ENCODE measurements around the gene CLDND1. TPM values are rescaled to one million over a fixed set of nuclear protein-coding genes. Genes with fewer than 3 reads are reported as not detected.

CLDND1 gene
- total and polyA plus RNA-seq, 10 of the 15 experiments (the other 5 are each of a cell fraction or from before 2014, with no cell fraction given), result 97.8 to 225 (median 152) TPM

DNA sequence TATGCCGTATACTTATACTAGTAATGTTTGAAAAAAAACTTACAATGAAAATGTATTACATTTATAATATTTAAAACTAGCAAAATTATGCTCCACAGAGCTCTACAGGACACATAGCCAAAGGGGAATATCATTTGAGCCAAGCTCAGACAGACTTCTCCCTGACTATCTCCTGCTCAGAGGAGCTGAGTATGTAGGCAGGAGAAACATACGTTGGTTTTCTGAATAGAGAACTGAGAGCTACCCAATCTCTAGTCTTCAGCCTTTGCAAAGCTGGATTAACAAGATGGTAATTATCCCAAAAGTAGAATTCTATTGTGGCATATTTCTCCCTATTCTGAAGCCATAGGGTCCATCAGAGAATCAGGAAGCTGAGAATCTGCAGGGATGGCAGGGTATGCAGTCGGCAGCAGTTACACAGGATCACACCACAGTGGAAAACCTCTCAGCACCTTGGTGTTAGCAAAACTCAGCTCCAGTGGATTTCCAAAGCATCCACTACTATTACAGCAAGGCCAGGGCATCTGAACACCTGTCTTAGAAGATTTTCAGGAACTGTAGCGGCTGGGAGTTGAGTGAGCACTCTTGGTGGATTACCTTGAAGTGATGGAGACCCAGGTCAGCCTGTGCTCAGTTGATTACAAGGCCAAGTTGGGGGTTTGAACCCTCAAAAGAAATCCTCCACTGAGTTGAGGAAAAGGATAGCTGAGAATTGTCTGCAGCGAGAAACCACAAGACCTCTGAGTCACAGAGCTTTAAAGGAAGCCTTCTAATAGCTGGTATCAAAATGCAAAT is 39.2 kb upstream of the CLDND1 start:
- H3K27ac ChIP-seq (ENCODE audit: control insufficient read depth, insufficient read depth), result peak overlapping the region; percentile 100
- H3K79me2 ChIP-seq (ENCODE audit: control insufficient read depth, insufficient read depth, low read length), result peaks cover 93% of the 10 kb centered on the region
- ChIA-PET SMC1A (ENCODE audit: uncharacterized antibody, unreplicated experiment) (interaction anchor here (0.6 to 23.6 kb wide), 16 partner anchors 8 to 172 kb away, joined by 3 to 603 read pairs (median 3); partner anchors contain the start of genes CLDND1 and GPR15), RAD21 (ENCODE audit: unreplicated experiment) (interaction anchor here (0.6 to 20.2 kb wide), 14 partner anchors 9 to 186 kb away, joined by 3 to 511 read pairs (median 6); partner anchors contain the start of genes CLDND1, CPOX and GPR15), POLR2A (interaction anchor here (1.0 to 23.2 kb wide), 8 partner anchors 9 to 36 kb away, joined by 3 to 350 read pairs (median 5); partner anchors contain the start of gene GPR15), CTCF (interaction anchor here (0.8 to 3.2 kb wide), 11 partner anchors 9 to 39 kb away, joined by 3 to 24 read pairs (median 5); partner anchors contain the start of genes CLDND1 and GPR15)
- peak overlapping the region; percentile 63 for H3K4me3 ChIP-seq
- in situ Hi-C loops (cut with MboI), result loop anchor here (5.0 kb wide), 1 partner anchor 35 kb away; no protein-coding TSS in a partner anchor
- peaks cover 44% of the 10 kb centered on the region for H3K4me1 ChIP-seq (ENCODE audit: control insufficient read depth, insufficient read depth, low read length)
- ATAC-seq (peak; percentile 24), DNase-seq (ENCODE audit: low read depth, low spot score) (no peak), FAIRE-seq (no peak)
- H2AFZ ChIP-seq (ENCODE audit: control insufficient read depth, low read depth, low read length), result no peak overlapping the region
- BruUV-seq (replicated peaks), result no TSS peak
- no peaks in the 10 kb centered on the region for H4K20me1 ChIP-seq (ENCODE audit: control insufficient read depth, insufficient read depth)
- peak overlapping the region; percentile 99 for H3K9ac ChIP-seq (ENCODE audit: control insufficient read depth, insufficient read depth, low read length)
- H3K4me2 ChIP-seq (ENCODE audit: control insufficient read depth, insufficient read depth), result peak overlapping the region; percentile 99
- H3K36me3 ChIP-seq (ENCODE audit: control insufficient read depth in 2 of 2, insufficient read depth in 2 of 2, low read length in 1 of 2), result no peaks in the 10 kb centered on the region
- intact Hi-C loops (cut with micrococcal nuclease; ENCODE audit: unreplicated experiment), result loop anchor here (1.0 kb wide), 1 partner anchor 31 kb away; the partner anchor contains the start of gene GPR15
- no peaks in the 10 kb centered on the region for H3K27me3 ChIP-seq (replicated peaks in 1 of 2; ENCODE audit: control insufficient read depth in 2 of 2, insufficient read depth in 2 of 2, low read length in 1 of 2)
- H3K9me3 ChIP-seq (replicated peaks; ENCODE audit: control insufficient read depth, insufficient read depth, low read length), result no peaks in the 10 kb centered on the region; the same call in 2 of the 3 replicates
- WGBS (ENCODE audit: insufficient coverage, insufficient replicate concordance, low lambda C conversion rate, missing lambda C conversion rate), result 2% methylated on average over 5 of the region's 5 CpGs
- TF ChIP-seq SUPT20H (IDR thresholded peaks at IDR 0.05; ENCODE audit: borderline replicate concordance, control insufficient read depth, low read depth, low read length) (no peak), POLR2AphosphoS5 (IDR thresholded peaks at IDR 0.05; ENCODE audit: low read length) (peak; percentile 99), POLR2AphosphoS2 (IDR thresholded peaks at IDR 0.05; ENCODE audit: low read depth, low read length) (peak; percentile 41; the same call in 1 of the 2 replicates), SMAD5 (IDR thresholded peaks at IDR 0.05; ENCODE audit: low read depth) (peak; percentile 84), TAF1 (IDR thresholded peaks at IDR 0.05; ENCODE audit: borderline replicate concordance, low read depth, low read length) (peak; percentile 61; the same call in 1 of the 2 replicates), RUNX3 (IDR thresholded peaks at IDR 0.05; ENCODE audit: low read length) (peak; percentile 87), RB1 (IDR thresholded peaks at IDR 0.05; ENCODE audit: borderline replicate concordance) (no peak)
- TF ChIP-seq, protein P1, sequence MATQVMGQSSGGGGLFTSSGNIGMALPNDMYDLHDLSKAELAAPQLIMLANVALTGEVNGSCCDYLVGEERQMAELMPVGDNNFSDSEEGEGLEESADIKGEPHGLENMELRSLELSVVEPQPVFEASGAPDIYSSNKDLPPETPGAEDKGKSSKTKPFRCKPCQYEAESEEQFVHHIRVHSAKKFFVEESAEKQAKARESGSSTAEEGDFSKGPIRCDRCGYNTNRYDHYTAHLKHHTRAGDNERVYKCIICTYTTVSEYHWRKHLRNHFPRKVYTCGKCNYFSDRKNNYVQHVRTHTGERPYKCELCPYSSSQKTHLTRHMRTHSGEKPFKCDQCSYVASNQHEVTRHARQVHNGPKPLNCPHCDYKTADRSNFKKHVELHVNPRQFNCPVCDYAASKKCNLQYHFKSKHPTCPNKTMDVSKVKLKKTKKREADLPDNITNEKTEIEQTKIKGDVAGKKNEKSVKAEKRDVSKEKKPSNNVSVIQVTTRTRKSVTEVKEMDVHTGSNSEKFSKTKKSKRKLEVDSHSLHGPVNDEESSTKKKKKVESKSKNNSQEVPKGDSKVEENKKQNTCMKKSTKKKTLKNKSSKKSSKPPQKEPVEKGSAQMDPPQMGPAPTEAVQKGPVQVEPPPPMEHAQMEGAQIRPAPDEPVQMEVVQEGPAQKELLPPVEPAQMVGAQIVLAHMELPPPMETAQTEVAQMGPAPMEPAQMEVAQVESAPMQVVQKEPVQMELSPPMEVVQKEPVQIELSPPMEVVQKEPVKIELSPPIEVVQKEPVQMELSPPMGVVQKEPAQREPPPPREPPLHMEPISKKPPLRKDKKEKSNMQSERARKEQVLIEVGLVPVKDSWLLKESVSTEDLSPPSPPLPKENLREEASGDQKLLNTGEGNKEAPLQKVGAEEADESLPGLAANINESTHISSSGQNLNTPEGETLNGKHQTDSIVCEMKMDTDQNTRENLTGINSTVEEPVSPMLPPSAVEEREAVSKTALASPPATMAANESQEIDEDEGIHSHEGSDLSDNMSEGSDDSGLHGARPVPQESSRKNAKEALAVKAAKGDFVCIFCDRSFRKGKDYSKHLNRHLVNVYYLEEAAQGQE (IDR thresholded peaks at IDR 0.05; ENCODE audit: low read depth, low read length), result 0 out of 2 replicates have a peak, but pooled peaks have one; percentile 5
- TF ChIP-seq, protein P2, sequence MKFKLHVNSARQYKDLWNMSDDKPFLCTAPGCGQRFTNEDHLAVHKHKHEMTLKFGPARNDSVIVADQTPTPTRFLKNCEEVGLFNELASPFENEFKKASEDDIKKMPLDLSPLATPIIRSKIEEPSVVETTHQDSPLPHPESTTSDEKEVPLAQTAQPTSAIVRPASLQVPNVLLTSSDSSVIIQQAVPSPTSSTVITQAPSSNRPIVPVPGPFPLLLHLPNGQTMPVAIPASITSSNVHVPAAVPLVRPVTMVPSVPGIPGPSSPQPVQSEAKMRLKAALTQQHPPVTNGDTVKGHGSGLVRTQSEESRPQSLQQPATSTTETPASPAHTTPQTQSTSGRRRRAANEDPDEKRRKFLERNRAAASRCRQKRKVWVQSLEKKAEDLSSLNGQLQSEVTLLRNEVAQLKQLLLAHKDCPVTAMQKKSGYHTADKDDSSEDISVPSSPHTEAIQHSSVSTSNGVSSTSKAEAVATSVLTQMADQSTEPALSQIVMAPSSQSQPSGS (IDR thresholded peaks at IDR 0.05; ENCODE audit: low read length), result no peak; the same call in none of the 2 replicates
- TF ChIP-seq, protein P3, sequence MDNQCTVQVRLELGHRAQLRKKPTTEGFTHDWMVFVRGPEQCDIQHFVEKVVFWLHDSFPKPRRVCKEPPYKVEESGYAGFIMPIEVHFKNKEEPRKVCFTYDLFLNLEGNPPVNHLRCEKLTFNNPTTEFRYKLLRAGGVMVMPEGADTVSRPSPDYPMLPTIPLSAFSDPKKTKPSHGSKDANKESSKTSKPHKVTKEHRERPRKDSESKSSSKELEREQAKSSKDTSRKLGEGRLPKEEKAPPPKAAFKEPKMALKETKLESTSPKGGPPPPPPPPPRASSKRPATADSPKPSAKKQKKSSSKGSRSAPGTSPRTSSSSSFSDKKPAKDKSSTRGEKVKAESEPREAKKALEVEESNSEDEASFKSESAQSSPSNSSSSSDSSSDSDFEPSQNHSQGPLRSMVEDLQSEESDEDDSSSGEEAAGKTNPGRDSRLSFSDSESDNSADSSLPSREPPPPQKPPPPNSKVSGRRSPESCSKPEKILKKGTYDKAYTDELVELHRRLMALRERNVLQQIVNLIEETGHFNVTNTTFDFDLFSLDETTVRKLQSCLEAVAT (IDR thresholded peaks at IDR 0.05), result peak; percentile 93
- TF ChIP-seq, protein P4, sequence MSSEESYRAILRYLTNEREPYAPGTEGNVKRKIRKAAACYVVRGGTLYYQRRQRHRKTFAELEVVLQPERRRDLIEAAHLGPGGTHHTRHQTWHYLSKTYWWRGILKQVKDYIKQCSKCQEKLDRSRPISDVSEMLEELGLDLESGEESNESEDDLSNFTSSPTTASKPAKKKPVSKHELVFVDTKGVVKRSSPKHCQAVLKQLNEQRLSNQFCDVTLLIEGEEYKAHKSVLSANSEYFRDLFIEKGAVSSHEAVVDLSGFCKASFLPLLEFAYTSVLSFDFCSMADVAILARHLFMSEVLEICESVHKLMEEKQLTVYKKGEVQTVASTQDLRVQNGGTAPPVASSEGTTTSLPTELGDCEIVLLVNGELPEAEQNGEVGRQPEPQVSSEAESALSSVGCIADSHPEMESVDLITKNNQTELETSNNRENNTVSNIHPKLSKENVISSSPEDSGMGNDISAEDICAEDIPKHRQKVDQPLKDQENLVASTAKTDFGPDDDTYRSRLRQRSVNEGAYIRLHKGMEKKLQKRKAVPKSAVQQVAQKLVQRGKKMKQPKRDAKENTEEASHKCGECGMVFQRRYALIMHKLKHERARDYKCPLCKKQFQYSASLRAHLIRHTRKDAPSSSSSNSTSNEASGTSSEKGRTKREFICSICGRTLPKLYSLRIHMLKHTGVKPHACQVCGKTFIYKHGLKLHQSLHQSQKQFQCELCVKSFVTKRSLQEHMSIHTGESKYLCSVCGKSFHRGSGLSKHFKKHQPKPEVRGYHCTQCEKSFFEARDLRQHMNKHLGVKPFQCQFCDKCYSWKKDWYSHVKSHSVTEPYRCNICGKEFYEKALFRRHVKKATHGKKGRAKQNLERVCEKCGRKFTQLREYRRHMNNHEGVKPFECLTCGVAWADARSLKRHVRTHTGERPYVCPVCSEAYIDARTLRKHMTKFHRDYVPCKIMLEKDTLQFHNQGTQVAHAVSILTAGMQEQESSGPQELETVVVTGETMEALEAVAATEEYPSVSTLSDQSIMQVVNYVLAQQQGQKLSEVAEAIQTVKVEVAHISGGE (CRISPR knock-in tag; IDR thresholded peaks at IDR 0.05), result no peak
